Lower leg skin (tissue), 3 donors: ENCODE results near the gene HBEGF.

Source experiments
- POLR2A ChIP-seq, 2 donors: fragments of 450-650 bp; IDR thresholded peaks; one replicate each; pipeline ENCODE4 v1.6.1; 2016 to 2017; ENCODE audit warnings: antibody characterized with exemption in 2 of 2, mild to moderate bottlenecking in 1 of 2, moderate library complexity in 1 of 2
- TF ChIP-seq, protein P1 (sequence below), 3 donors: fragments of 450-650 bp; IDR thresholded peaks; one replicate each; pipeline ENCODE4 v1.5.1; 2016; ENCODE audit warnings: antibody characterized with exemption in 3 of 3, mild to moderate bottlenecking in 3 of 3, moderate library complexity in 2 of 3

DNA sequence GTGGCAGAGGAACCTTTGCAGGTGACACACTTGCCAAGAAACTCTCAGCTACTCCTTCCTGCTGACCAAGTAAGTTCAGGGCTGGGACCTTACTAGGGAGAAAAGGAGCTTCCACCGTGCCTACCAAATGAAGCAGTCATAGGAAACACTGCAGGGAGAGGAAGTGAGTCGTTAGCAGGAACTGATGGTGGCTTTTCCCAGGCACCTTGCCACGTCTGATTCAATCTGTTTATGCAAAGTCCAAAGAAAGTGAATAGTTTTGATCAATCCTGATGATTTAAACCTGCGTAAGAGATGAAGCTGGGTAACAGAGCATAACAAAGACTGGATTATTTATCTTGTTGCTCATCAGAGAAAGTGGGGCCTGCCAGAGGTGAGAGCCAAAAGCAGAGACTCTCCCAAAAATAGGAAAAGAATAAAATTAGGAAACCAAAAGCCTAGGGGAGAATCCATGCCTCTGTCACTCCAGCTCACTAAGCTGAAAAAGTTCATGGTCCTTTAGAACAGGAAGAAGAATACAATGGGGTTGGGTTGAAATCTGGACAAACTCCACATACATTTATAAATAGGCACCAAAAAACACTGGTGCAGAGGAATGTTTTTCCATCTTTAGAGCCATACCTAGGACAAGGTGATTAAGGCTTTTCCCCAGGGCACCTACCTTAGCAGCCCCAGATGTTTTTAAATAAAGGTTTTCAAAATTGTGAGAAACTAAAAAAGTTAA lies 34.2 kb downstream of the HBEGF start:
- TF ChIP-seq, protein P1, sequence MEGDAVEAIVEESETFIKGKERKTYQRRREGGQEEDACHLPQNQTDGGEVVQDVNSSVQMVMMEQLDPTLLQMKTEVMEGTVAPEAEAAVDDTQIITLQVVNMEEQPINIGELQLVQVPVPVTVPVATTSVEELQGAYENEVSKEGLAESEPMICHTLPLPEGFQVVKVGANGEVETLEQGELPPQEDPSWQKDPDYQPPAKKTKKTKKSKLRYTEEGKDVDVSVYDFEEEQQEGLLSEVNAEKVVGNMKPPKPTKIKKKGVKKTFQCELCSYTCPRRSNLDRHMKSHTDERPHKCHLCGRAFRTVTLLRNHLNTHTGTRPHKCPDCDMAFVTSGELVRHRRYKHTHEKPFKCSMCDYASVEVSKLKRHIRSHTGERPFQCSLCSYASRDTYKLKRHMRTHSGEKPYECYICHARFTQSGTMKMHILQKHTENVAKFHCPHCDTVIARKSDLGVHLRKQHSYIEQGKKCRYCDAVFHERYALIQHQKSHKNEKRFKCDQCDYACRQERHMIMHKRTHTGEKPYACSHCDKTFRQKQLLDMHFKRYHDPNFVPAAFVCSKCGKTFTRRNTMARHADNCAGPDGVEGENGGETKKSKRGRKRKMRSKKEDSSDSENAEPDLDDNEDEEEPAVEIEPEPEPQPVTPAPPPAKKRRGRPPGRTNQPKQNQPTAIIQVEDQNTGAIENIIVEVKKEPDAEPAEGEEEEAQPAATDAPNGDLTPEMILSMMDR (IDR thresholded peaks at IDR 0.05), result no peak
- TF ChIP-seq POLR2A (IDR thresholded peaks at IDR 0.05), result no peak
